Stomach smooth muscle (tissue), 2 donors: ENCODE measurements around the gene PCNX1.

ENCODE experiments used
- H3K27ac ChIP-seq: one replicate; pipeline ENCODE4 v1.7.0; 2013; ENCODE audit warnings: mild to moderate bottlenecking, low read length, inconsistent platforms
- H3K27me3 ChIP-seq, 2 donors: one replicate each; pipeline ENCODE4 v1.7.0; 2013; ENCODE audit warnings: low read length in 2 of 2; ENCODE audit not compliant: insufficient read depth in 2 of 2, control insufficient read depth in 1 of 2
- H3K36me3 ChIP-seq, 2 donors: one replicate each; pipeline ENCODE4 v1.7.0; 2013; ENCODE audit warnings: low read length in 2 of 2; ENCODE audit not compliant: control insufficient read depth in 2 of 2, insufficient read depth in 2 of 2
- H3K4me1 ChIP-seq: one replicate; pipeline ENCODE4 v1.7.0; 2013; ENCODE audit warnings: low read length; ENCODE audit not compliant: control insufficient read depth, insufficient read depth
- H3K4me3 ChIP-seq, 2 donors: one replicate each; pipeline ENCODE4 v1.7.0; 2013; ENCODE audit warnings: low read length in 2 of 2
- H3K9ac ChIP-seq, 2 donors: one replicate each; pipeline ENCODE4 v1.7.0; 2013; ENCODE audit warnings: low read length in 2 of 2, mild to moderate bottlenecking in 1 of 2
- H3K9me3 ChIP-seq, 2 donors: one replicate each; pipeline ENCODE4 v1.7.0; 2013; ENCODE audit warnings: low read length in 2 of 2; ENCODE audit not compliant: control insufficient read depth in 2 of 2
- donor health status: healthy.
- donor health status: Pancreatic carcinoma.

The PCNX1 gene

DNA sequence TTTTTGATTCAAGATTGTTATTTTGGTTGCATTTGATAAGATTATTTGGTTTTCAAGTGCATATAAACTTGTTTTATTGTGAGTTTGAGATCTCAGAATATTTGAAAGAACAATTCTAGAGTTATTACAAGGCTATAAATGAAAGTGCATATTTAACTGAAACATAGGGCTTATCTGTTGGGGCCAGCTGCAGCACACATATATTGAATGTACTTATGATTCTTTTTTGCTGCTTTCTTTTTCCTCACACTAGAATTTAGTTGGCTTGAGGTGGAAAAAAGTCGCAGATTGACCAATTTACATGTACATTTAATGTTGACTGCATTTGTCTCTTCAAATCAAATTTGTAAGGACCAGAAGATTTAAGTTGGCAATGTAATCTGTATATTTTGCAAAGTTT is 88.0 kb downstream of the PCNX1 start:
- no peak overlapping the region for H3K4me3 ChIP-seq
- H3K9ac ChIP-seq, result no peak overlapping the region
- H3K27ac ChIP-seq, result no peak overlapping the region
- H3K4me1 ChIP-seq, result no peaks in the 10 kb centered on the region
- H3K27me3 ChIP-seq, result no peaks in the 10 kb centered on the region
- H3K36me3 ChIP-seq, result peaks cover 5 to 6% of the 10 kb centered on the region in 2 donors
- H3K9me3 ChIP-seq, result no peaks in the 10 kb centered on the region

DNA sequence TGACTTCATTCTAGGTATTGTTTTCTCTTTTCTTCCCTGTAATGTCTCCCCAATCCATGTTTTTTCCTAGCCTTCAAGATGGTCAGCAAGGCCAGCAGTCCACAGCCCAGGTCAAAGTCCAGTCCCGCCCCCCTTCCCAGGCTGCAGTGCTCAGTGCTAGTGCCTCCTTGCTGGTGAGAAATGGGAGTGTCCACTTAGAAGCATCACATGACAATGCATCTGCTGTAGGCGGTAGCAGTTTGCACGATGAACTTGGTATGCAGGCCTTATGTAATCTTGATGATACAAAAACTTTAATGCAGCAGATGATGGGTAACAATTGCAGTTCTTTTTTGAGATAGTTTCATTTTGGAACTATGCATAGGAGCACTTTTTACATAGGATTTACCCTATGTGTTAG is 88.4 kb downstream of the PCNX1 start:
- no peak overlapping the region for H3K9ac ChIP-seq
- no peak overlapping the region for H3K4me3 ChIP-seq
- no peaks in the 10 kb centered on the region for H3K4me1 ChIP-seq
- H3K36me3 ChIP-seq, result peaks cover 5 to 6% of the 10 kb centered on the region in 2 donors
- H3K9me3 ChIP-seq, result no peaks in the 10 kb centered on the region
- no peak overlapping the region for H3K27ac ChIP-seq
- H3K27me3 ChIP-seq, result no peaks in the 10 kb centered on the region

GRCh38 chr14:70999117-70999516 is 91.9 kb downstream of the PCNX1 start:
- Histone ChIP-seq H3K4me1 (no peaks in the 10 kb centered on the region), H3K27me3 (no peaks in the 10 kb centered on the region), H3K27ac (no peak overlapping the region), H3K9ac (no peak overlapping the region), H3K36me3 (peaks cover 6 to 7% of the 10 kb centered on the region in 2 donors), H3K9me3 (no peaks in the 10 kb centered on the region), H3K4me3 (no peak overlapping the region)

- no peaks in the 10 kb centered on the region for H3K27me3 ChIP-seq
- H3K36me3 ChIP-seq, result peaks cover 6 to 10% of the 10 kb centered on the region in 2 donors
- no peaks in the 10 kb centered on the region for H3K4me1 ChIP-seq
- H3K9ac ChIP-seq, result no peak overlapping the region
- H3K4me3 ChIP-seq, result no peak overlapping the region
- no peaks in the 10 kb centered on the region for H3K9me3 ChIP-seq
- no peak overlapping the region for H3K27ac ChIP-seq
These were observed 92.8 kb downstream of the PCNX1 start for GRCh38 chr14:71000091-71000490.

DNA sequence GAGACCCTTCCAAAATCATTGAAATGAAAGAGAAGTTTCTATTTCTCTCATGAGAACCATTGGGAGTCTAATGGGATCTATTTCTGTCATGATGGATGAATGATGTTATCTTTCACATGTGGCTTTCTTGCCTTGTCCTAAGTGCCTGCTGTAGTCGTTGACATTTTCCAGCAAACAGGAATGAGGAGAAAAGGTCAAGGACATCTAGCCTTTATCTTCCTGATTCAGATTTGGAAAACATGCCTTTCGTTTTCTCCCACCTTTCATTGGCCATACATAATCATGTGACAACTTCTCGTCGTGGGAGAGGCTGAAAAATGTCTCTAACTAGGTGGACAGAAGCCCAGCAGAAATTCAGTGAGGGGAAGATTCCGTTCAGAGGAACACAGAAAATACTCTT is 94.5 kb downstream of the PCNX1 start:
- Histone ChIP-seq H3K9ac (no peak overlapping the region), H3K27ac (no peak overlapping the region), H3K4me3 (no peak overlapping the region), H3K36me3 (peaks cover 0 to 9% of the 10 kb centered on the region in 2 donors), H3K9me3 (no peaks in the 10 kb centered on the region), H3K27me3 (no peaks in the 10 kb centered on the region), H3K4me1 (no peaks in the 10 kb centered on the region)

DNA sequence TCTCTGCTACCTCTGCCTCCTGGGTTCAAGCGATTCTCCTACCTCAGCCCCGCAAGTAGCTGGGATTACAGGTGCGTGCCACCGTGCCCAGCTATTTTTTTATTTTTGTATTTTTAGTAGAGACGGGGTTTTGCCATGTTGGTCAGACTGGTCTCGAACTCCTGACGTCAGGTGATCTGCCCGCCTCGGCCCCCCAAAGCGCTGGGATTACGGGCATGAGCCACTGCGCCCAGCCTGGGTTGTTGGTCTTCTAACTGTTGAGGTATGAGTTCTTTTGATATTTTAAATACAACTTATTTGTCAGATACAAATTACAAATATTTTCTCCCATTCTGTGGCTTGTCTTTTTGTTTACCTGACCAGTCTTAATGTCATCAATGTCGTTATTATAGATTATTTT is 95.9 kb downstream of the PCNX1 start:
- no peak overlapping the region for H3K4me3 ChIP-seq
- no peak overlapping the region for H3K27ac ChIP-seq
- no peaks in the 10 kb centered on the region for H3K9me3 ChIP-seq
- H3K27me3 ChIP-seq, result no peaks in the 10 kb centered on the region
- no peaks in the 10 kb centered on the region for H3K4me1 ChIP-seq
- H3K9ac ChIP-seq, result no peak overlapping the region
- peaks cover 0 to 9% of the 10 kb centered on the region in 2 donors for H3K36me3 ChIP-seq

GRCh38 chr14:71004481-71004880 is 97.2 kb downstream of the PCNX1 start:
- H3K4me3 ChIP-seq, result no peak overlapping the region
- no peaks in the 10 kb centered on the region for H3K27me3 ChIP-seq
- no peaks in the 10 kb centered on the region for H3K9me3 ChIP-seq
- peaks cover 0 to 9% of the 10 kb centered on the region in 2 donors for H3K36me3 ChIP-seq
- no peaks in the 10 kb centered on the region for H3K4me1 ChIP-seq
- H3K27ac ChIP-seq, result no peak overlapping the region
- H3K9ac ChIP-seq, result no peak overlapping the region

DNA sequence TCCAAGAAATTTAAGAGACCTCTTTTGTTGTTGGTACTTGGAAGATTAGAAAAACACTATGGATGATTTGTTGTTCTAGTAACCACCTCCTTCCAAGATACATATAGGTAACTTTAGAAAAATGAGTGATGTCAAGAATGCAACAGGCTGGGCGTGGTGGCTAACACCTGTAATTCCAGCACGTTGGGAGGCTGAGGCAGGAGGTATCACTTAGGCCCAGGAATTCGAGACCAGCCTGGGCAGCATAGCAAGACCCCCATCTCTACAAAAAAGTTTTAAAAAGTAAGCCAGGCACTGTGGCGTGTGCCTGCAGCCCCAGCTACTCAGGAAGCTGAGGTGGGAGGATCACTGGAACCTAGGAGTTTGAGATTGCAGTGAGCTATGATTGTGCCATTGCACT is 97.8 kb downstream of the PCNX1 start:
- H3K27ac ChIP-seq, result no peak overlapping the region
- H3K9me3 ChIP-seq, result no peaks in the 10 kb centered on the region
- H3K36me3 ChIP-seq, result peaks cover 0 to 9% of the 10 kb centered on the region in 2 donors
- H3K4me1 ChIP-seq, result no peaks in the 10 kb centered on the region
- no peak overlapping the region for H3K4me3 ChIP-seq
- no peaks in the 10 kb centered on the region for H3K27me3 ChIP-seq
- H3K9ac ChIP-seq, result no peak overlapping the region

DNA sequence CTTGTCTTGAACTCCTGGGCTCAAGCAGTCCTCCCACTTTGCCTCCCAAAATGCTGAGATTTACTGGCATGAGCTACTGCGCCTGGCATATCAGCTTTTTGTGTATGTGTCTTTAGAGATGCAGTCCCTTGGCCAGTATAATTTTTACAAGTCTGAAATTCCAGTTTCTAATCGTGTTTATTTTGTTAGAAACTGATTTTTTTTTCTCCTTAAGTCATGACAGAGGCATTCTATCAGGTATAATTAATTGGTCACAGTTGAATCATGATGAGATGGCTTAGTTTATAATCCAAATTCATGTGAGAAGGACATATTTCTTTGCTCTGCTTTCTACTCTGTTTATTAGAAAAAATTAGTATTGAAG is 98.9 kb downstream of the PCNX1 start:
- Histone ChIP-seq H3K4me1 (no peaks in the 10 kb centered on the region), H3K4me3 (no peak overlapping the region), H3K36me3 (peaks cover 0 to 9% of the 10 kb centered on the region in 2 donors), H3K9ac (no peak overlapping the region), H3K27me3 (no peaks in the 10 kb centered on the region), H3K27ac (no peak overlapping the region), H3K9me3 (no peaks in the 10 kb centered on the region)

DNA sequence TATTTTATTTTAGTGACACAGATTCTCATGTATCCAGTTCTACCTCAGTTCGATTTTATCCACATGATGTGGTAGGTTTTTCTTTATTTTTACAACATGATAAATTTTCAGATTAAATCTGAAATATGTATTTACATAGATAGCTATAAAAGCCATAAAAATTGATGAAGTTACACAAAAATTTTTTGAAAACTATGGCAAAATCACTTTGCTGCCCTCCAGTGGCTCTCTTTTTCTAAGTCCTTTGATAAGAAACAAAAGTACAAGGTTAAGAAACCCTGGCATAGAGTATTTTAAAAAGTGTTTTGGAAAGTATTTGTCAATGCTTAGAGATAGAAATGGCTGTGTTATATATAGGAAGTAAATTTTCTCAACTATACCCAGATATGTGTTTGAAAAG is 104.2 kb downstream of the PCNX1 start:
- H3K4me3 ChIP-seq, result no peak overlapping the region
- no peak overlapping the region for H3K27ac ChIP-seq
- H3K9me3 ChIP-seq, result no peaks in the 10 kb centered on the region
- H3K27me3 ChIP-seq, result no peaks in the 10 kb centered on the region
- no peak overlapping the region for H3K9ac ChIP-seq
- H3K36me3 ChIP-seq, result peaks cover 0 to 10% of the 10 kb centered on the region in 2 donors
- no peaks in the 10 kb centered on the region for H3K4me1 ChIP-seq

DNA sequence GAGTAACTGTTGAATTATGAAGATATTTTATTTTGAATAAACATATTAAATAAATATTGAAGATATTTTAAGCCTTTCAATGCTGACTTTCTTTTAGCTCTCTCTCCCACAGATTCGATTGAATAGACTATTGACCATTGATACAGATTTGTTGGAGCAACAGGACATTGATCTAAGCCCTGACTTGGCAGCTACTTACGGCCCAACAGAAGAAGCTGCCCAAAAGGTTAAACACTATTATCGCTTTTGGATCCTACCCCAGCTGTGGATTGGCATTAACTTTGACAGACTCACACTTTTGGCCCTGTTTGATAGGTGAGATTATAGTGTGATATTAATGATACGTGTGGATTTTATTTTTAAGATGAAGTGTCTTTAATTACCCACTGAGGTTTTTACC is 105.6 kb downstream of the PCNX1 start:
- Histone ChIP-seq H3K9me3 (no peaks in the 10 kb centered on the region), H3K4me3 (no peak overlapping the region), H3K36me3 (peaks cover 0 to 10% of the 10 kb centered on the region in 2 donors), H3K27me3 (no peaks in the 10 kb centered on the region), H3K27ac (no peak overlapping the region), H3K4me1 (no peaks in the 10 kb centered on the region), H3K9ac (no peak overlapping the region)
